PC-9 (cell line): ENCODE measurements around the gene PWWP2B. TPM values are rescaled to one million over a fixed set of nuclear protein-coding genes. Genes with fewer than 3 reads are reported as not detected.

ENCODE experiments used
- BruUV-seq: library from RNA; stranded (reverse); fragments of 400-500 nt; replicated peaks from 2 replicates; lab custom pipeline; 2021; lab: Mats Ljungman, UMichigan
- CTCF ChIA-PET: fragments of 300-600 bp; sonication (Branson Sonifier 250); formaldehyde crosslinking; loops from one replicate; lab custom pipeline; 2022; ENCODE audit warnings: antibody characterized with exemption; lab: Charles Lee
- POLR2A ChIA-PET: fragments of 300-600 bp; sonication (Branson Sonifier 250); formaldehyde crosslinking; loops from one replicate; lab custom pipeline; 2022; ENCODE audit warnings: antibody characterized with exemption; ENCODE audit not compliant: unreplicated experiment; lab: Charles Lee
- DNase-seq, 2 experiments: peaks; one replicate each; pipeline versions ENCODE4 v3.0.0 to v3.0.0-alpha.2; 2015 to 2022; ENCODE audit warnings: mixed read lengths in 1 of 2
- H2AFZ ChIP-seq: fragments of 200-600 bp; sonication (generic); 2 replicates; pipeline ENCODE4 v1.8.1; 2017; ENCODE audit warnings: antibody characterized with exemption
- H3F3A ChIP-seq: fragments of 200-600 bp; sonication (generic); 2 replicates; pipeline ENCODE4 v1.8.1; 2017; ENCODE audit warnings: antibody characterized with exemption, mild to moderate bottlenecking, low read depth; ENCODE audit not compliant: insufficient read depth
- H3K27ac ChIP-seq: fragments of 200-600 bp; sonication (generic); 2 replicates; pipeline ENCODE4 v1.6.1; 2016; ENCODE audit warnings: mixed run types
- H3K27me3 ChIP-seq: fragments of 200-600 bp; sonication (generic); 2 replicates; pipeline ENCODE4 v1.6.1; 2016; ENCODE audit warnings: low read depth, mixed run types; ENCODE audit not compliant: insufficient read depth
- H3K36me3 ChIP-seq: fragments of 200-600 bp; sonication (generic); 2 replicates; pipeline ENCODE4 v1.6.1; 2016; ENCODE audit warnings: low read depth, mixed run types
- H3K4me1 ChIP-seq: fragments of 200-600 bp; sonication (generic); replicated peaks from 2 replicates; pipeline ENCODE4 v1.6.1; 2016; ENCODE audit warnings: mixed run types; ENCODE audit not compliant: insufficient read depth
- H3K4me2 ChIP-seq: fragments of 200-600 bp; sonication (generic); 2 replicates; pipeline ENCODE4 v1.6.1; 2017; ENCODE audit warnings: mixed run types
- H3K4me3 ChIP-seq: fragments of 200-600 bp; sonication (generic); 2 replicates; pipeline ENCODE4 v1.6.1; 2016; ENCODE audit warnings: mixed run types
- H3K79me2 ChIP-seq: fragments of 200-600 bp; sonication (generic); 2 replicates; pipeline ENCODE4 v1.6.1; 2017; ENCODE audit warnings: low read depth, mixed run types
- H3K9me2 ChIP-seq: fragments of 200-600 bp; sonication (generic); 2 replicates; pipeline ENCODE4 v1.8.1; 2017; ENCODE audit warnings: mild to moderate bottlenecking; ENCODE audit not compliant: insufficient read depth
- H3K9me3 ChIP-seq: fragments of 200-600 bp; sonication (generic); 2 replicates; pipeline ENCODE4 v1.8.1; 2016; ENCODE audit warnings: low read depth; ENCODE audit not compliant: insufficient read depth
- H4K20me1 ChIP-seq: fragments of 200-600 bp; sonication (generic); 2 replicates; pipeline ENCODE4 v1.8.1; 2017; ENCODE audit not compliant: insufficient read depth
- CTCF ChIP-seq: fragments of 200-600 bp; sonication (generic); conservative IDR thresholded peaks from 2 replicates; pipeline ENCODE4 v1.6.1; 2017; ENCODE audit warnings: mixed run types, antibody characterized with exemption, mild to moderate bottlenecking, moderate library complexity
- EZH2 ChIP-seq: fragments of 200-600 bp; sonication (generic); IDR thresholded peaks from 2 replicates; pipeline ENCODE4 v1.8.0; 2017; ENCODE audit warnings: antibody characterized with exemption, low read depth
- intact Hi-C: fragments of 100-400 bp; cut with micrococcal nuclease; formaldehyde crosslinking; loops from one replicate; pipeline ENCODE4 v1.10.0; 2022; ENCODE audit not compliant: unreplicated experiment
- total RNA-seq: library from RNA; stranded (reverse); gene quantifications from 2 replicates; pipeline ENCODE4 v1.2.3, GENCODE V29; 2021

The PWWP2B gene
- total RNA-seq, 1 experiment from 2014 or later, result 16.9 TPM

- Histone ChIP-seq H4K20me1 (no peaks in the 10 kb centered on the region), H3K36me3 (no peaks in the 10 kb centered on the region), H3K9me2 (no peaks in the 10 kb centered on the region), H3K27me3 (no peaks in the 10 kb centered on the region), H3K4me1 (no peaks in the 10 kb centered on the region; the same call in 1 of the 2 replicates), H3K4me2 (no peak overlapping the region), H3K27ac (no peak overlapping the region), H3F3A (no peaks in the 10 kb centered on the region), H3K4me3 (no peak overlapping the region), H3K9me3 (no peaks in the 10 kb centered on the region), H2AFZ (no peak overlapping the region), H3K79me2 (no peaks in the 10 kb centered on the region)
- CTCF ChIA-PET, result no interaction called here
- POLR2A ChIA-PET, result no interaction called here
- DNase-seq, result no peak
- intact Hi-C loops, result loop anchor here (10.0 kb wide), 1 partner anchor 250 kb away; no protein-coding TSS in a partner anchor
- no TSS peak for BruUV-seq
- no peak for TF ChIP-seq CTCF
- no peak for TF ChIP-seq EZH2
Observed at GRCh38 chr10:132384618-132385388, 12.2 kb upstream of the PWWP2B start.

- Histone ChIP-seq H3K36me3 (no peaks in the 10 kb centered on the region), H3K4me3 (no peak overlapping the region), H3F3A (no peaks in the 10 kb centered on the region), H2AFZ (no peak overlapping the region), H3K4me1 (no peaks in the 10 kb centered on the region; the same call in 1 of the 2 replicates), H3K79me2 (no peaks in the 10 kb centered on the region), H4K20me1 (no peaks in the 10 kb centered on the region), H3K9me3 (no peaks in the 10 kb centered on the region), H3K9me2 (no peaks in the 10 kb centered on the region), H3K27me3 (no peaks in the 10 kb centered on the region), H3K27ac (no peak overlapping the region), H3K4me2 (no peak overlapping the region)
- no peak for DNase-seq
- ChIA-PET POLR2A (no interaction called here), CTCF (no interaction called here)
- TF ChIP-seq EZH2 (no peak), CTCF (no peak)
- BruUV-seq, result no TSS peak
- intact Hi-C loops, result loop anchor here (10.0 kb wide), 1 partner anchor 249 kb away; no protein-coding TSS in a partner anchor
Observed at GRCh38 chr10:132385389-132385667, 11.7 kb upstream of the PWWP2B start.

GRCh38 chr10:132385721-132386418 lies 11.1 kb upstream of the PWWP2B start:
- no peaks in the 10 kb centered on the region for H3K36me3 ChIP-seq
- H3K79me2 ChIP-seq, result no peaks in the 10 kb centered on the region
- no peak overlapping the region for H3K4me3 ChIP-seq
- no TSS peak for BruUV-seq
- no peak overlapping the region for H3K4me2 ChIP-seq
- no peaks in the 10 kb centered on the region for H3F3A ChIP-seq
- no peaks in the 10 kb centered on the region for H3K9me3 ChIP-seq
- CTCF ChIA-PET, result no interaction called here
- H4K20me1 ChIP-seq, result no peaks in the 10 kb centered on the region
- H3K4me1 ChIP-seq, result no peaks in the 10 kb centered on the region; the same call in 1 of the 2 replicates
- POLR2A ChIA-PET, result no interaction called here
- H3K27ac ChIP-seq, result no peak overlapping the region
- DNase-seq, result no peak
- H3K27me3 ChIP-seq, result no peaks in the 10 kb centered on the region
- H2AFZ ChIP-seq, result no peak overlapping the region
- TF ChIP-seq EZH2 (no peak), CTCF (no peak)
- intact Hi-C loops, result loop anchor here (10.0 kb wide), 1 partner anchor 249 kb away; no protein-coding TSS in a partner anchor
- H3K9me2 ChIP-seq, result no peaks in the 10 kb centered on the region
